MM.1S (cell line): ENCODE data around the gene TBC1D25.

Source experiments
- CTCF ChIP-seq: fragments of 300-600 bp; sonication (generic); IDR thresholded peaks from 2 replicates; pipeline ENCODE4 v1.5.1; 2016; ENCODE audit warnings: antibody characterized with exemption, low read length, mixed read lengths
- EZH2 ChIP-seq: fragments of 300-600 bp; sonication (generic); optimal IDR thresholded peaks from 2 replicates; pipeline ENCODE3; 2017; ENCODE audit warnings: low read depth, mild to moderate bottlenecking, antibody characterized with exemption, low read length, mixed read lengths
- EZH2phosphoT487 ChIP-seq: fragments of 300-600 bp; sonication (generic); IDR thresholded peaks from 2 replicates; pipeline ENCODE4 v1.6.1; 2018; ENCODE audit warnings: antibody characterized with exemption, low read length

DNA sequence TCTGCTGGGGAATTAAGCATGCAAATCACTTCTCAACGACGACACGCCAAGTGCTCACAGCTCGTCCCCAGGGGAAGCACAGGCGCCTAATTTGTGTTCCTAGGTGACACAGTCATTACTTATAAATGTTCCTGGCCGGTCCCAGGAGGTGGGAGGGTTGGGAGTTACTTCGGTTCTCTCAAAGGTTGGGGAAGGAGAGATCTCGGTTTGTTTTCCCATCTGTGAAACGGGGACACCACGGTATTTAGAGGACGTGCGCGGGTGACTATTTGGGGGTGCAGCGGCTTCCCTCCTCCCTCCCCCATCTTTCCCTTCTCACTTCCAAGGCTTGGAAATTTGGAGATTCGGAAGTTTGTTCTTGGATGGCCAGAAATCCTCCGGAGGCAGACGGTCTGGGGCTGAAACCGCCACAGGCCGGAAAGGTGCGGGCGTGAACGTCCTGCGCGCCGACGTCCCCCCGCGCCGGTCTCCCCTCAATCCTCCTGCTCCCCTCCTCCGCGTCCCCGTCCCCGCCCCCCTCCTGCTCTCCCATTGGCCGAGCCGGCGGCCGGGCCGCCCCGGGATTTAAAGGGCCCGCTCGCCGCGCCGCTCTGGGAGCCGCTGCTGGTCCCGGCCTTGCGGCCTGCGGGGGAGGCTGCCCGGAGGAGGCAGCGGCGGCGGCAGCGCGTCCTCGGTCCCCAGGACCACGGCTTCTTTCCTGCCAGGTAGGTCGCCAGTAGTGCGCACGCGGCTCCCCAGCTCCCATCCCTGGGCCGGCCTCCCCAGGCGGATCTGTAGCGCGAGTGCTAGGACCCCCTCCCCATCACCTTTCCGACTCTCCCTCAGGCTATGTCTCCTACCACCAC is 30.9 kb upstream of the TBC1D25 start, which contains the start of gene PORCN:
- TF ChIP-seq CTCF (no peak), EZH2phosphoT487 (no peak), EZH2 (no peak)
